Activated CD4-positive, alpha-beta T cell treated with anti-CD3 and anti-CD28 coated beads for 1 hour (primary cell): ENCODE measurements around the gene BTRC.
"Not testable (repeated sequence)": the region's sequence is repeated elsewhere in the genome, so short reads cannot be mapped to it uniquely, and the experiment has no call there.

ENCODE experiments used
- DNase-seq: peaks from one replicate; pipeline ENCODE4 v3.0.0-alpha.2; 2020

BTRC gene

DNA sequence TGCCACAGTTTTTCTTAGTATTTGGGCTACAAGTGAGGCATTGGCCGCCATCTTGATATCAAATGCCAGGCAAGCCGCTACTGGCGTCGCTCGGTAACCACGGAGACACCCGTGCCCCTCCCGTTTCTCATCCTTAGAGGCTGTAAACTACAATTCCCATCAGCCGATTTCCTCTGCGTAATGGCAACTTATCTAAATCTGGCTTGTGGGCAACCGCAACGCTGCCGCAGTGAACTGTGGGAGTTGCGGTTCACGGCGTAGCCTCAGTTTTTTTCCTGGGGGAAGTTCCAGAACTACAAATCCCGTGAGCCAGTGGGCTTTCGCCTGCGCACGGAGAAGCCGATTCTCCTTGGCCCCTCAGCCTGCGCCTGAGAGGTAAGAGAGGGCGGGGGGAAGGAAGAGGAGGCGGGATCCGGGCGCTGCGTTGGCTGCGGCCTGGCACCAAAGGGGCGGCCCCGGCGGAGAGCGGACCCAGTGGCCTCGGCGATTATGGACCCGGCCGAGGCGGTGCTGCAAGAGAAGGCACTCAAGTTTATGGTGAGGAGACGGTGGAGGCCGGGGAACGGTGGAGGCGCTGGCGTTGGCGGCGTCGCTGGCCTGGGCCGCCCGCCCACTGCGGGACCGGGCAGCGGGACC, at the start of gene BTRC:
BTRC (plus strand) TSS at position 474 of the 636 bp plus-strand sequence; CDS start at position 490, 16 bp downstream.
- DNase-seq, result peak; percentile 93

DNA sequence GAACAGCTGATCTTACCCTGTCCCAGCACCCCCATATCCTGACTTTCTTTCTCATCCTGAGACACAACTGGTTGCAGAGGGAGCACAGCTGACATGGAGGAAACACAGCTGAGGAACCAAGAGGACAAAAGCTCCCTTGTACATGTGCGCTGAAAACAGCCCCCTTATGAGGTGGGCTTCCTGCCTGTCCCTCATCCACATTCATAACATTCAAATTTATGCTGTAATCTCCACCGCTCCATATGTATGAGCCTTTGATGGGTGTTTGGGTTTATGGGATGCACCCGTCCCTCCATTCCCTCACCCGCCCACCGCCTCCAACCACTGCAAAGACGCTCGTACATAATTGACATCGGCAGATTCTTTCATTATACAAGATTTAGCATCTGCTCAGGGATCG, 49.6 kb upstream of the BTRC start:
- no peak for DNase-seq

DNA sequence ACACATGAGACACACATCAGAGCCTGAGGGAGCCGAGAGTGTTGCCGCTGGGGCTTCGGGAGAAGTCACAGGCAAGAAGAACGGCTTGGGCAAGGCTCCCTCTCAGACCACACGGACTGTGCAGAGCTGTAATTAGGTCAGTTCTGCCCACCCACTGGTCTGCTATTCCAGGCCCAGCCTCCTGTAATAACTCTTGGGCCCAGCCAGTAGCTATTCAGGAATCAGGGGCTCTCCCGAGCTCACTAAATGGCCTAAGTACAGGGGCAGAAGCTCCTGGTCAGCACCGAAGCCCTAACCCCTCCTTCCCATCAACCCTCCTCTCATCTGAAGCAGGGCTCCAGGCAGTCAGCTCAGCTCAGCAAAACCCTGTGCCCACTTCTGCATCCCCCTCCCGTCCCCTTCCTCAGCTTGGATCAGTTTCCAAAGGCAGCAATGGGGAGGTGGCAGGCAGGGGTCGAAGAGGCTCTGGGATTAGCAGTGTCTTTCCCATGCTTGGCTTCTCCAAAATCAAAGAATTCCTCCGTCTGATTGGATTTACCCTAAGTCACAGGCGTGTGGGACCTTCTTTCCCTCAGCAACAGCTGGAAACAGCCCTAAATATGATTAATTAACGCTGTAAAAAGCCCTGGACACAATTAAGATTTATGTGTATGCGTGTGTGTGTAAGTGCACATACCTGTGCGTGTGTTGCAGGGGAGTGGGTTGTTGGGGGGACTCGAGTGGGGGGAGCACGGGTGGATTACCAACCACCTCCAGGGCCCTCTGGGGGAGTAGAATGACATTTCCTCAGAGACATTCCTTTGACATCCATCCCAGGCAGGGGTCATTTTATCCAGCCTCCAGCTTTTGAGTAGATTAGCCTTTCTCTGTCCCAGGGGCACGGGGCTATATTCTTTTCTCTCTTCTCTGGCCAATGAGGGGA, 48.4 kb upstream of the BTRC start:
- no peak for DNase-seq

DNA sequence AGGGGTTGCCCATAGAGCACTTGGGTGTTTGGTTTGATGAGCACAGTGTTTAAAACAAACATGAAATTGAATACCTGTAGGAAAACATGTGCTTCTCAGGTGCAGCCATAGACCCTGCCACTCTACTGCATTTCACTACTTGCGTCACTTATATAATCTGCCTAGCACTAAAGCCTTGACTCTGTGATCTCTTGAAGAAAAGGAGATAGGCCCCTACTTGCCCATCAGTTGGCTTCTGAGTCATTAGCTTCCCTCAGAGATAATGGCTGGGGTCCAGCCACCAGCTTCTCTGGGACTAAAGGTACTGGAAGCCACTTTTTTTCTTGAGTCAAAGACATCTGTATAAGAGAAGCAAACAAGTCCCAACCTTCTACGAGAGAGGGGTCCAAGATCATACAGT, 45.9 kb upstream of the BTRC start:
- no peak for DNase-seq

DNA sequence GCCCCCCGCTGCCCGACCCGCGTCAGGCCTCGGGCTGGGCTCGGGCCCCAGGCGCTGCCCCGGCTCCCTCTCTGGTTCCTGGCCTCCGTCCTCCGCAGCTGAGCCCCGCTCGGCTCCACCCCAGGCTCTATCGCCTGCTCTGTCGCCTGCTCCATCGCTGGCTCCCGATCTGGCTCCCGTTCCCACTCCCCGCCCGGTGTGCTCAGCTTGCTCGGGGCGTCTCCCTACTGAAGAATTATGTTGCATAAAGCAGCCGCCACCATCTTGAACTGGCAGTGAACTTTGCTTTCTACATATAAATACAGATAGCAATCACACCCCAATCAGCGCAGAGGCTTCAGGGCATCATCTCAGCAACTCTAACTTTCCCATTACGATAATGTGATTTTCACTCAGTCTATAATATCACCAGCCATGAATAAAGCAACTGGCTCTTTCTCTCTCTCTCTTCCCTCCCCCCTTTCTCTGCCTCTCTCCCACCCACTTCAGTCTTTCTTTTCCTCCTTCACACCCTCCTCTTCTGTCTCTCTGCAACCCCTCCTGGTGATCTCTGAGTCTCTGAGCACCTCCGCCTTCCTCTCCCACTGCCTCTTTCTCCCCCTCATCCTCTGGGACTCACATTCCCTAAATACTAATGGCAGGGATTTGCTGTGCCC, 43.3 kb upstream of the BTRC start:
- no peak for DNase-seq

DNA sequence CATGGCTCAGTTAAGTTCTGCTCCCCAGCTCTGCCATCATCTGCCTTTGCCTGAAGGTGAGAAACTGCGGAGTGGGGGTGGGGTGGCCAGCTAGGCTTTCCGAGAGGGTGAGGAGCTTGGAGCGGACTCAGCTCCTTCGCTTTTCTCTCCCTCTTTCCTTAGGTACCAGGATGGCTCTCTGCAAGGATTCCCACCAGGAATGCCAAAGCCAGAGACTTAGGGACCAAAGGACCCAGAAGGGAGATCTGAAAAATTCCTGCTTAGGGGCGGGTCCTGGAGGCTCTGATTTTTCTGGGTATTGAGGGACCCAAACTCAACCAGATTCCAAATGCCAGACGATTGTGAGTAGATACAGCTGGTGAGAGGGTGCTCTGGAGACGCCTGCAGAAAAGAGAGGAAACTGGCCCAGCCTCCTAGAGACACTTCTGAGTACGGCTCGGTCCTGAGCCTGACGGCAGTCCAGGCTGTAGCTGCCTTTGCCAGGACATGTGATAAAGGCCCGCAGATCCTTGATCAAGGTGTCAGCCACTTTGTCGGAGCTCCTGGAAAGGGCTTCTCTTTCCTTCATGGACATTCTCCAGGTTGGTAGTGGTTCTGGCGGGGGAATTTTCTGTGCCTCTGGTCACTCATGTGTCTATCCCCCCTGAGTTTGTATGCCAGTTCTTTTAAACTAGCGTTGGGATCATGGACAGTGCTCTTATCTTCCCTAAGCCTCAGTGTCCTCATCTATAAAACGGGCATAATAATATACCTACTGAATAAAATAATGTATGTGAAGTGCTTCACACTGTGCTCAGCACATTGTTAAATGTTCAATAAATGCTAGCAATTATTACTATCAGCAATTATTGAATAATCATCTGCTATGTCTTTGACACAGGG, 42.5 kb upstream of the BTRC start:
- DNase-seq, result no peak

DNA sequence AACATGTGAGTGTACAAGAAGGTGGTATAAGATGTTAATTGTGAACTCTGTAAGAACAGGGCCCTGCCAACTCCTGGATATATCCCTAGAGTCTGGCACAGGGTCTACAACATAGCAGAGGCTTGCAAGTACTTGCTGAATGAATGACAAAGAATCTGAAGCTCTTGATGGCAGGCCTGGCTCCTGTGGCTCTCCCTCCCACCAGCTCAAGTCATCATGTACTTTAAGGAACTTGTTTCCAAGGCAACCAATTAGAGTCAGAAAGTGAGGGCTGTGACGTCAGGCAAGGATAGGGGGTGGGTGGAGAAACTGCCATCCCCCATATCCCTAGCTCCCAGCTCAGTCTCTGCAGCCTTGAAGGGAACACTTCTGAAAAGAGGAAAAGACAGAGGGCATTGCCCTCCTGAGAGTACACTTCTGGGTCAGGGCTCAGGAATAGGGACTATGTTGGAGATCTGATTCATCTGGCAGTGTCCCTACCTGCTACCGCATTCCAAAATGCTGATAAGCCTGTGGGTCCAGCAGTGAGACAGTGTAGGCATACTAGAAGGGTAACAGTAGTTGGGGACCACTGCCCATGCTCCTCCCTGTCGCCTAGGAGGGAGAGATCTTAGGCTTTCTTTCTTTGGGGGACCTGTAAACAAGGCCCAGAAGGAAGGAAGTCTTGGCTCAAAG, 34.6 kb upstream of the BTRC start:
- no peak for DNase-seq

DNA sequence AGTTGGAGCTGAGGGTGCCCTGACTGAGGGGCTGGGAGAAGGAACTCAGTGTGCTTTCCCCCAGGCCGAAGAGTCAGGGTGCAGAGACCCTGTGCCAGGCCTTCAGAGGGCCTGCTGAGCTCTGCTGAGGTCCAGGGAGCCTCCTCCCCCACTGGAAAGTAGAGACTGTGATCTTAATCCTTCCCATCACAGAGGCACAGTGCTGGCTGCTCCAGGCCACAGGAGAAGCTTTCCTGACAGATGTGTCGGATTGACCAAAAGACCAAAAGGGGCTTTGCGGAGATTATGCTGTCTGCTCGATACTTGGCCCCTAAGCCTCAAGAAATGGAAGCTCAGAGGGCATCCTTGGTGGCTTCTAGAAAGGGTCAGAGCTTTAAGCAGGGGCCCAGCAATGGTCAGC, 32.9 kb upstream of the BTRC start:
- DNase-seq, result no peak

DNA sequence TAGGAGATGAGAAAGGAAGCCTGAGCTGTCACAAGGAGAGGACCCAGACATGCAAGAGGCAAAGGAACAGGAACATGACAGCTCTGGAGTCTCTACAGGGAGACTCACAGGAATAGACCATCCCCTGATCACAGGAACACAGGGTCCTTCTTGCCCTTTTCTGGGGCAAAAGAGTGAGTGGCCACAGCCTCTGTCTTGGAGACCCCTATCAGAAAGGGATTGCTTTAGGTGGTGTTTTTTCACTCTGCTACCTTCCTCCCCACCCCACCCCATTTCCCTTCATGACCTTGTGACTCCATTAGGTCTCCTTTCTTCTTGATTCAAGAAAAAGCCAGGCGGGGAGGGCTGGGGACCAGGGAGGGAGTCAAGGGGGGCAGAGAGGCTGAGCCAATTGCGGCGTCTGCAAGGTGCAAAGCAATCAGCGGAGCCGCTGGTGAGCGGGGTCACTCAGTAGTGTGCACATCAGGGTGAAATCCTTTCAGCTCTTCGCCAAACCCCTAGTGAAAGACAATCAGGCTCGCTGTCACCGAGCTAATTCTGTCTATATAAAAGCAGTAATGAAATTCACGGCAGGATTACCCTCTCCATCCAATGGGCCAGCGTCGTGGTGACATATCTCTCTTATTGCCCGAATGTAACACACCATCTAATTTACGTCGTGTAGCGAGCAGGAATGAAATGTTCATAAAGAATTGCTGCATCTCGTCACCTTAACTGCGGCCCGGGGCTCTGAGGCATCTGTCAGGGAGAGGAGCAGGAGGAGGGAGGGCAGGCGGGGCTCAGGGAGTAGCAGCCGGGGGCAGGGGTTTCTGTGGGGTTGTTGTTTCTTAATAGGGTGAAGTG, 31.5 kb upstream of the BTRC start:
- DNase-seq, result no peak

DNA sequence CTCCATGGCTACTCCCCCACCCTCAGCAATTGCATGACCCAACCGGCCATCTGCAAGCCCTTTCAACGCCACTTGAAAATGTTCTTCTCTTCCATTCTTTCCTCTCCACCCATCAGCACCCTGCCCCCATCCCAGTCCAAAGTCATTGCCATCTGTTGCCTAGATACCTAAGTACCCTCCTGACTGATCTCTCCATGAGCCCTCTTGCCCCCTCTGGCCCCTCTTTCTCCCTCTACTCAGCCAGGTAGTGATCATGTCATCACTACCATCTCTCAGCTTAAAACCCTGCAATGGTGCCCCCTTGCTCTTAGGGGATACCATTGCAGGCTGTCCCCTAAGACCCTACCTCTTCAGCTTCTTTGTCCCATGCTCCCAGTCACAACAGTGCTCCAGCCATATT, 30.5 kb upstream of the BTRC start:
- DNase-seq, result no peak

DNA sequence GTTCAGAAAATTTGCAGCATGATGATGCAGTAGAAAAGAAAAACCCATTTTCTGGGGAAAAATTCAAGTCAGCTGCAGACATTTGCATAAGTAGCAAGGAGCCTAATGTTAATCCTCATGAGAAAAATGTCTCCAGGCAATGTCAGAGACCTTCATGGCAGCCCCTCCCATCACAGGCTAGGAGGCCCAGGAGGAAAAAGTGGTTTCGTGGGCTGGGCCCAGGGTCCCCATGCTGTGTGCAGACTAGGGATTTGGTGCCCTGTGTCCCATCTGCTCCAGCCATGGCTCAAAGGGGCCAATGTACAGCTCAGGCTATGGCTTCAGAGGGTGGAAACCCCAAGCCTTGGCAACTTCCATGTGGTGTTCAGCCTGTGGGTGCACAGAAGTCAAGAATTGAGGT, 26.5 kb upstream of the BTRC start:
- DNase-seq, result not testable (repeated sequence)

DNA sequence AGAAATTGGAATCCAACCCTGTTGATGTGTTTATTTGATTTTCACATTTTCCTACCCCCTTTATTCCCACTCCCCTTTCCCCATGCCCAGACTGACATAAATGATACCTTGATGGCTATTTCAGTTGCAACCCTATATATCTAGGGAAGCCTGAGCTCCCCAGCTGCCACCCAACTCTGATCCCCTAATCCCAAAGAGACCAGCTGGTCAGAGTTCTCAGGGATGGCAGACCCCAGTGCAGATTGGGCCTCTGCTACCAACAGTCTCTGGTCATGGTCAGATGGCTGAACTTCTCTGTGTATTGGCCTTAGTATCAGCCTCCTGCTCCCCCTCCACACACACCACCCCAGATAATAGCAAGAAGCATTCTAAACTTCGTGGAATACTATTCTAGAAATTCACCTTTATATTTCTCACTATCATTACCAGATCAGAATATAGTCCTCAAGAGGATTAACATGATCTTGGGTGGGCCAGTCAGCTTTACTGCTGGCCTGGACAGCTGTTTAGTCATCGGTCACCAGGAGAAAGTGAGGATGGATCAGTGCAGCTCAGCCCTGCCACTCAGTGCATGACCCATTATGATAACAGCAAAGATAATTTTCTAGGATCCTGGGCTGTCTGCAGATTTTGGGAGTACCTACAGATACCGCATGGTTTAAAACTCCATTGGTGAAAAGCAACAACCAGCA, 24.5 kb upstream of the BTRC start:
- no peak for DNase-seq

DNA sequence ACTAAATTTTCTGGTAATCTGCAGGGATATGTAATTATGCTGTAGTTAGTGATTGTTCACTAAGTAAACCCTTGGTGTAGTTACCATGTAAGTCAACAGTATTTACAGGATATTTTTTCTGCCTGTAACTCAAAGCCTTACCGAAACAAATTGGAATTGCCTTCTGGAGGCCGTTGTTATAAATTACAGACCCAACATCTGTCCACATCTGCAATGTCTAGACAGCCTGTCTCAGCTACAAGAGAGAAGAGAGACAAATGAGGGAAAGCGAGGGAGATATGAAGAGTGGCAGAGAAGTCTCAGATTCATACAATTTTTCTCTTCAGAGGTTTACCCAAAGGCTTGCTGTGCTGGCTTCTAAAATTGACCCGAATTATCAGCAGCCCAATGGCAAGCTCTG, 23.7 kb upstream of the BTRC start:
- DNase-seq, result no peak

DNA sequence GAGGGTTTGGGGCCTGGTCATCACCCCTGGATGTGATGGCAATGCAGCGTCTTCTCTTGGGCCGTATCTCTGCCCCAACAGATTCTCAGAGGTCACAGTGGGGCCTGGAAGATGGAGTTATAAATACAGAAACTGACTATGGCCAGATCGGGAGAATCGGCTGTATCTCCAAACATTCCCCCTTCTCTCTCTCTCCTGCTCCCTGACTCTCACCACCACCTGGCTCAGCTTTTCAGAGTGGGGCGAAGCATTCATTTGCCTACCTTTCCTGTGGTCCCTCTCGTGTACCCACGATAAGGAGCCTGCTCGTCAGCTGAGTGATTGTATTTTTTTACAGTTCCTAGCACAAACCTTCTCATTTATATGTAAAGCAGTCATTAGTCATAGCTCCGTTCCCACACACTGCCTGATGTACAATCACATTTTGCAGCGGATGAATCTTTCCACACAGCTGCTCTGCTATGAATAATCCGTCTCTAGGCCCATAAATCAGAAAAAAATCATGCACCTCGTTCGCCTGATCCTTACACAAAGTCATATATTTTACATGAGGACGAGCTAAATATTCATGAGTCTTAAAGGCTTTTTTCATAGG, 23.2 kb upstream of the BTRC start:
- DNase-seq, result no peak

DNA sequence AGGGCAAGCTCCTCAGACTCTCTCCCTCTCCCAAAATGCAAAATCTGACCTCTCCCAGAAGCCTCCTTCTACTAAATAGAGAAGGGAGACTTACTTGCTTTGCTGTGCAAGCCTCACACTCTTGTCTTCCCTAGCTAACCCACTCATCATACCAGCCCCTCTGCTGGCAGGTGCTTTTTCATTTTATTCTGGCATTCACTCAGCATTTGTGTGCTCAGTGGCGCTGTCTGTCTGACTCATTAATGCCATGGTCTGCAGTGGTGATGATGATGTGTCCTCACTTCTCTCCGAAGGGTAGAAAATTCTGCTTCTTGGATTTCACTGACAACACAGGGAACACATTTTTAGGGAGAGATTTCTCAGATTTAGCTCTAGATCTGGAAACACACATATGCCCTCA, 22.0 kb upstream of the BTRC start:
- no peak for DNase-seq

DNA sequence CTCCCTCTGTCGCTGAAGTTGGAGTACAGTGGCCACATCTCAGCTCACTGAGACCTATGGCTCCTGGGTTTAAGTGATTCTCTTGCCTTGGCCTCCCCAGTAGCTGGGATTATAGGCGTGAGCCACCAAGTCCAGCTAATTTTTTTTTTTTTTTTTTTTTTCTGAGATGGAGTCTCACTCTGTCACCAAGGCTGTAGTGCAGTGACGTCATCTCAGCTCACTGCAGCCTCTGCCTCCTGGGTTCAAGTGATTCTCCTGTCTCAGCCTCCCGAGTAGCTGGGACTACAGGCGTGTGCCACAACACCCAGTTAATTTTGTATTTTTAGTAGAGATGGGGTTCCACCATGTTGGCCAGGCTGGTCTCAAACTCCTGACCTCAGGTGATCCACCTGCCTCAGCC, 19.7 kb upstream of the BTRC start:
- DNase-seq, result not testable (repeated sequence)

DNA sequence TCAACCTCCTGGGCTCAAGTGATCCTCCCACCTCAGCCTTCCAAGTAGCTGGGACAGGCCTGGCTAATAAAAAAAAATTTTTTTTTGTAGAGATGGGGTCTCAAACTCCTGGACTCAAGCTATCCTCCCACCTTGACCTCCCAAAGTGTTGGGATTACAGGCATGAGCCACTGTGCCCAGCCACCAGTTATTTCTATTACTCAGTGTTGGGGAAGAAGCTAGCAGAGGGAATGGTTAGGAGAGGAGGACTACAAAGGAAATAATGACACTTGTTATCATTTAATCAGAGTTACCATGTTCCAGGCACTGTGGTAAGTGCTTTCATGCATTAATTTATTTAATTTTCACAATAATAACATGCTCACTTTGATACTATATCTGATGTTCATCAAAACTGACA, 17.6 kb upstream of the BTRC start:
- no peak for DNase-seq

DNA sequence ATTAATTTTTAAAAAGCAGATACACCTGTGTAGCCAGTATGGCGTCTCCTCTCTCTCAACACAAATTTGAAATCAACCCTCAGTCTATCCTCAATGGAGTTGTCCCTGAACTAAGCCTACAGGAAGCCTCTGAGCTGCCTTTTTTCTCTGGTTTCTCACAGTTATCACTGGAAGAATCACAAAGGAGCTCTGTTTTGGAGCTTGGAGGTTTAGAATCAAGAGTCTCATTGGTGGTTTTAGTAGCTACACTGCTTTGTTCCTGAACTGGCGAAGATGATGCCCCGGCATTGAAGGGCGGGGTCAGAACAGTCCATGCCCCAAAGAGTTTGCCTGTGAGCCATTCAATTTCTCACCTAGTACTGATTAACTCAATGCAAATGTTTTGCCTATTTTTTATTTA, 16.1 kb upstream of the BTRC start:
- DNase-seq, result no peak

DNA sequence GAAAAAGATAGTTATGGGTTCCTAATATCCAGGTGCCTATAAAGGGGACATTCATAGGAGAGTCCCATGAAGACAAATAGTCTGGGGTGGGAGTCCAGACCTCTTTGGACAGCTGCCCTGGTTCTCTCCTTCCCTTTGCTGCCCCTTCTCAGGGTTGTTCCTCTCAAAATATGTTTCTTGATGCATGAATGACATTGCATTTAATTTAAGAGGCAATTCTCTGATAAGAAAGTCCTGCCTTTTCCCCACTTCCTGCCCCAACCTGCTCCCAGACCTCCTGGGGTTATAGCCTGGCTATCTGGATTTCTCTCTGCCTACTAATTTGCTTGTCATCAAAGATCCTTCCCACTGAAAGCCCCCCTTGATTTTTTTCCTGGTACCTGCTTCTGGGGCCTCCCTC, 12.5 kb upstream of the BTRC start:
- no peak for DNase-seq

DNA sequence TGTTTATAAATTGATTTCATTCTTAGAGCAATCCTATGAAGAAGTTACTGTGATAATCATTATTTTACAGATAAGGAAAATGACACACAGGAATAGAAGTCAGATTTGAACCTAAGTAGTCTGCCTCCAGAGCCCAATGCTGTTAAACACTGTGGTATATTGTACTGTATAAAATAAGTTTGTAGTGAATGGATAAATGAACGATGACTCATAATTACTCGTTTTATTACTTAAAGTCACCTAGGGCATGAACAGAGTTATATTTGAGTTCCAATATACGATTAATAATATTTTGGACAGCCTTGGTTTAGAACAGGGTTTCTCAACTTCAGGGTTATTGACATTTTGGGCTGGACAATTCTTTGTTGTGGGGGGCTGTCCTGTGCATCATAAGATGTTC, 7.8 kb upstream of the BTRC start:
- no peak for DNase-seq
